Natural killer cell (primary cell): ENCODE measurements around the gene KIZ. TPM values are rescaled to one million over a fixed set of nuclear protein-coding genes. Genes with fewer than 3 reads are reported as not detected.

ENCODE experiments used
- ATAC-seq, 3 donors: fragments of 150-1000 bp in 2 of 3; fragments of 200-7000 bp in 1 of 3; cut with Tn5 transposase; 1 replicate in 1 of 3; 2 replicates in 2 of 3; pipeline ENCODE4 v1.10.0; 2021; ENCODE audit warnings: mild to moderate bottlenecking in 2 of 3, moderate library complexity in 2 of 3
- DNase-seq, 2 donors: peaks; one replicate each; pipeline versions ENCODE4 v3.0.0 to v3.0.0-alpha.2; 2013 to 2021; ENCODE audit warnings: mixed read lengths in 1 of 2
- H3K27ac ChIP-seq: one replicate; pipeline ENCODE4 v1.5.1; 2013; ENCODE audit warnings: mild to moderate bottlenecking, low read length
- H3K27me3 ChIP-seq: one replicate; pipeline ENCODE4 v1.6.1; 2013; ENCODE audit warnings: low read length; ENCODE audit not compliant: control insufficient read depth, insufficient read depth
- H3K36me3 ChIP-seq: one replicate; pipeline ENCODE4 v1.6.1; 2013; ENCODE audit warnings: low read length; ENCODE audit not compliant: control insufficient read depth, insufficient read depth
- H3K4me1 ChIP-seq: one replicate; pipeline ENCODE4 v1.6.1; 2013; ENCODE audit warnings: low read length; ENCODE audit not compliant: control insufficient read depth, insufficient read depth
- H3K4me3 ChIP-seq: one replicate; pipeline ENCODE4 v1.5.1; 2013; ENCODE audit warnings: low read length
- H3K9me3 ChIP-seq: one replicate; pipeline ENCODE4 v1.6.1; 2013; ENCODE audit warnings: low read length; ENCODE audit not compliant: control insufficient read depth, insufficient read depth
- H3K27ac Mint-ChIP-seq, 2 donors: one replicate each; pipeline ENCODE4 v1.8.0; 2022; ENCODE audit warnings: mild to moderate bottlenecking in 2 of 2, mixed read lengths in 2 of 2, moderate library complexity in 1 of 2
- H3K27me3 Mint-ChIP-seq, 2 donors: one replicate each; pipeline ENCODE4 v1.8.0; 2022; ENCODE audit warnings: low read depth in 2 of 2, mixed read lengths in 2 of 2
- H3K36me3 Mint-ChIP-seq: one replicate; pipeline ENCODE4 v1.8.0; 2022; ENCODE audit warnings: mixed read lengths
- H3K4me1 Mint-ChIP-seq, 2 donors: one replicate each; pipeline ENCODE4 v1.8.0; 2022; ENCODE audit warnings: mixed read lengths in 2 of 2
- H3K4me3 Mint-ChIP-seq: one replicate; pipeline ENCODE4 v1.8.0; 2022; ENCODE audit warnings: mild to moderate bottlenecking, moderate library complexity, mixed read lengths
- H3K9me3 Mint-ChIP-seq, 2 donors: one replicate each; pipeline ENCODE4 v1.8.0; 2022; ENCODE audit warnings: mixed read lengths in 2 of 2
- WGBS: methylation state at CpG from one replicate; pipeline ENCODE4 v1.1.7; 2013; ENCODE audit warnings: missing lambda C conversion rate; ENCODE audit not compliant: insufficient coverage; 5-methylcytosine and 5-hydroxymethylcytosine counted together
- intact Hi-C: fragments of 100-400 bp; cut with micrococcal nuclease; formaldehyde crosslinking; loops from one replicate; pipeline ENCODE4 v1.14.2; 2022
- total RNA-seq, 4 donors: library from RNA; stranded (reverse); fragments of 120-200 nt in 1 of 4; gene quantifications; one replicate each; pipeline versions ENCODE4 v1.2.3 to v1.2.4, GENCODE V29; 2013 to 2022
- TF ChIP-seq, protein P1 (sequence below): fragments of 200-600 bp; IDR thresholded peaks from one replicate; pipeline ENCODE4 v1.8.0; 2022; ENCODE audit warnings: antibody characterized with exemption

KIZ gene
- total RNA-seq, 3 donors from 2014 or later (not counting 1 experiment from before 2014, with no cell fraction given): 32.9 to 38.2 (median 35.3) TPM

DNA sequence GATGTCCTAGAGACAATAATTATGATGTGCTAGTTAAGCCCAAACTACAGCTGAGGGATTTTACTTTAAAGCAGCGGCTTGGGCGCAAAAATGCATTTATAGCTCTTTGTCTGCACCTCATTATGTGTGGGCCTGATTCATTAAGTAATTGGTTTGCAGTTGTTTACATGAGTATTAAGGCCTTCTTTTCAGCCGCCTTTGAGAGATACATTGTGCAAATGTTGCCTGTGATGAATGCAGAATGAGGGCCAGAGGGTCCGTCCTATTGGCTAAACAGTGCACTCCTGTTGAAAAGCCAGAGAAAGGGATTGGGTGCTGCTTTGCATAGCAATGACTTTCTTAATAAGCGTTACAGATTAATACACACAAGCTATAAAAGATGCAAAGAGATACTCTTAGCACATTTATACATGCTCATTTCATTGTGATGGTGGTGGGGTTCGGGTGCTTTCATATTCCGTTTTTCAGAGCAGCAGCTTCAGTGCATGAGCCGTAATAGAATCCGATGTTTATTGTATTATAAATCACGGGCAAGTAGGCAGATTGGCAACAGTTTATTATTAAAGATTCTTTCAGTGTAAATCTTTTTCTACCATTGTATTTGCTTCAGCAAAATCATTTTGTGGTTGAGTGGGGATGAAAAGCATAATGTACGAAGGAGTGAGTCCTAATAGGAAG lies 109.1 kb downstream of the KIZ start:
- TF ChIP-seq, protein P1, sequence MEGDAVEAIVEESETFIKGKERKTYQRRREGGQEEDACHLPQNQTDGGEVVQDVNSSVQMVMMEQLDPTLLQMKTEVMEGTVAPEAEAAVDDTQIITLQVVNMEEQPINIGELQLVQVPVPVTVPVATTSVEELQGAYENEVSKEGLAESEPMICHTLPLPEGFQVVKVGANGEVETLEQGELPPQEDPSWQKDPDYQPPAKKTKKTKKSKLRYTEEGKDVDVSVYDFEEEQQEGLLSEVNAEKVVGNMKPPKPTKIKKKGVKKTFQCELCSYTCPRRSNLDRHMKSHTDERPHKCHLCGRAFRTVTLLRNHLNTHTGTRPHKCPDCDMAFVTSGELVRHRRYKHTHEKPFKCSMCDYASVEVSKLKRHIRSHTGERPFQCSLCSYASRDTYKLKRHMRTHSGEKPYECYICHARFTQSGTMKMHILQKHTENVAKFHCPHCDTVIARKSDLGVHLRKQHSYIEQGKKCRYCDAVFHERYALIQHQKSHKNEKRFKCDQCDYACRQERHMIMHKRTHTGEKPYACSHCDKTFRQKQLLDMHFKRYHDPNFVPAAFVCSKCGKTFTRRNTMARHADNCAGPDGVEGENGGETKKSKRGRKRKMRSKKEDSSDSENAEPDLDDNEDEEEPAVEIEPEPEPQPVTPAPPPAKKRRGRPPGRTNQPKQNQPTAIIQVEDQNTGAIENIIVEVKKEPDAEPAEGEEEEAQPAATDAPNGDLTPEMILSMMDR: no peak
- Histone ChIP-seq H3K4me1 (peaks cover 4% of the 10 kb centered on the region), H3K27me3 (no peaks in the 10 kb centered on the region), H3K4me3 (no peak overlapping the region), H3K27ac (no peak overlapping the region), H3K36me3 (peaks cover 10% of the 10 kb centered on the region), H3K9me3 (no peaks in the 10 kb centered on the region)
- WGBS: 97% methylated on average over 7 of the region's 11 CpGs
- DNase-seq: no peak
- H3K36me3 Mint-ChIP-seq: peaks cover 7% of the 10 kb centered on the region
- peaks cover 4 to 6% of the 10 kb centered on the region in 2 donors for H3K4me1 Mint-ChIP-seq
- no peak for ATAC-seq
- intact Hi-C loops: no loop called here
- no peak overlapping the region for H3K27ac Mint-ChIP-seq
- no peaks in the 10 kb centered on the region for H3K9me3 Mint-ChIP-seq
- H3K27me3 Mint-ChIP-seq: no peaks in the 10 kb centered on the region
- no peak overlapping the region for H3K4me3 Mint-ChIP-seq

DNA sequence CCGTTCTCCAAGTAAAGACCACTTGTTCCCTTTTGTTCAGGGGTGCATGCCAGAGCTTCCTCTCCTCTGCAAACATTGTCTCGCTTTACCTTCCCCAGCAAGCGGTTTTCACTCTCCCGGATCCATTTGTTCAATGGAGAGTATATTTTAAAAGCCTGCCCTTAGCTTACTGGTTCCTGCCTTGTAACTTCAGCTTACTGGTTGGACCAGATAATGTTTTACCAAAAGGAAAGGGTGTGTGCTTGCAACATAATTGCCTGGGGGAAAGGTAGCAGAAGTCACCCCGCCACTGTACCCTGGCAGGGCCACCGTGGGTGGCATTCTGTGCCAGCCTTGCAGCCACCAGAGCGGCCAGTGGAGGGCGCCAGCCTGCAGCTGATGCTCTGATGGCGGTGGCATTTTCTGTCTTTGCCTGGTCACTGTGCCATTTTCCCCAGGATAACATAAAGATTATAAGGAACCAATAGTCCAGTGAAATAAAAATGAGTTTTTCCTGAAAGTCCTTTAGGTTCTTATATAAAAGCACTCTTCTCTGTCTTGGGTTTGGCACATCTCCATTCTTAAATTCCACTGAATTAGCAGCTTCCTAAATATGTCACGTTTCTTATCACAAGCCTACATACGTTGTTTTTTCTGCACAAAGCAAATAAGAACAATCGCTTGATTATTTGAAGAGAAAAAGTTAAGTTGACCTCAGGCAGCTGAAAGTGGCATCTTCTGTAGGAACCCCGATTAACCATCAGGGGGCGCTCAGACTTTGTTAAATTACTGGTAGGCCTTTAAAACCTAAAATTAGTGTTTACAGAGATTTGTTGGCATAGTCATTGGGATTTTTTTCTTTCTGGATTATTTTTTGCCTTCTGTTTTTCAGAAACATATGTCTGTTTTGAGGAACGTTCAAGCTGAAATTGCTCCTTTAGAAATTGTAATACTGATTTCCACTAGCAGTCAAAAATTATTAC lies 109.9 kb downstream of the KIZ start:
- Mint-ChIP-seq H3K27me3 (no peaks in the 10 kb centered on the region), H3K4me1 (peaks cover 4 to 6% of the 10 kb centered on the region in 2 donors), H3K27ac (no peak overlapping the region), H3K36me3 (peaks cover 7% of the 10 kb centered on the region), H3K4me3 (no peak overlapping the region), H3K9me3 (no peaks in the 10 kb centered on the region)
- WGBS: 31% methylated on average over 14 of the region's 15 CpGs
- ATAC-seq (peak; percentile 73 to 81 (median 74)), DNase-seq (peak; percentile 33 to 77)
- intact Hi-C loops: loop anchor here (1.0 to 2.0 kb wide), 3 partner anchors 270 to 375 kb away; no protein-coding TSS in a partner anchor
- Histone ChIP-seq H3K4me1 (peaks cover 4% of the 10 kb centered on the region), H3K36me3 (peaks cover 4% of the 10 kb centered on the region), H3K27me3 (no peaks in the 10 kb centered on the region), H3K27ac (no peak overlapping the region), H3K4me3 (no peak overlapping the region), H3K9me3 (no peaks in the 10 kb centered on the region)
- TF ChIP-seq, protein P1: peak; percentile 83

DNA sequence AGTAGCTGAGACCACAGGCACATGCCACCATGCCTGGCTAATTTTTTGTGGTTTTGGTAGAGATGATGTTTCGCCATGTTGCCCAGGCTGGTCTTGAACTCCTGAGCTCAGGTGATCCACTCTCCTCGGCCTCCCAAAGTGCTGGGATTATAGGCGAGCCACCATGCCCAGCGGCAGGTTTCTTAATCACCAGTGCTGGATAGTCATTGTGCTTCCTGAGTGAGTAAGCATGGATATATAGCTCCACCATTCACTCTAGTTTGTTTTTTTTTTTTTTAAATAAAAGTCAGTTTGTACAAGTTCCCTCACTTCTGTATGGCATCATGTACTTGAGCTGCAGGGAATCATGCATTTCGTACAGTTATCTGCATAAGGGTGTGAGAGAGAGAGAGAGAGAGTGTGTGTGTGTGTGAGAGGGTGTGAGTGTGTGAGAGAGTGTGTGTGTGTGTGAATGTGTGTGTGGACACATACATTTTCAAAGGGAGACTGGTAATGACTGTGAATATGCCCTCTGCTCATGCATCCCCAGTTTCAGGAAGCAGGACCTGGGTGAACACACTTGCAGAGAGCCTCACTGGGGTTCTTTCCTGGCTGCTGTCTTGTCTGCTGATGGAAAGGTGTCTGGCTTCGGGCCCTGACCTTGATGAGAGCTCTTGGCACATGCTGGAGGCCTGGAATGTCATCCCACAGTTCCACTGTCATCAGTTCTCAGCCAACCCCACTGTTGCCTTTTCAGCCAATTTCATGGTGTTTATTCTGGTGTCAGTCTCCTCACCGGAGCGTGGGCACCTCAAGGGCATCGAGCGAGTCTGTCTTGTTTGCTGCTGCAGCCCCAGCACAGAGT lies 112.3 kb downstream of the KIZ start:
- Histone ChIP-seq H3K36me3 (peaks cover 2% of the 10 kb centered on the region), H3K4me3 (no peak overlapping the region), H3K4me1 (peaks cover 4% of the 10 kb centered on the region), H3K9me3 (no peaks in the 10 kb centered on the region), H3K27me3 (no peaks in the 10 kb centered on the region), H3K27ac (no peak overlapping the region)
- WGBS: 87% methylated on average over 10 of the region's 10 CpGs
- peaks cover 4 to 6% of the 10 kb centered on the region in 2 donors for H3K4me1 Mint-ChIP-seq
- H3K9me3 Mint-ChIP-seq: no peaks in the 10 kb centered on the region
- ATAC-seq (no peak), DNase-seq (no peak)
- no peaks in the 10 kb centered on the region for H3K27me3 Mint-ChIP-seq
- intact Hi-C loops: loop anchor here (2.0 kb wide), 1 partner anchor 377 kb away; no protein-coding TSS in a partner anchor
- H3K36me3 Mint-ChIP-seq: peaks cover 7% of the 10 kb centered on the region
- no peak overlapping the region for H3K4me3 Mint-ChIP-seq
- TF ChIP-seq, protein P1: no peak
- H3K27ac Mint-ChIP-seq: no peak overlapping the region
